ENCODE data around the gene PIGN. TPM values are rescaled to one million over a fixed set of nuclear protein-coding genes. Genes with fewer than 3 reads are reported as not detected.
"Not testable (repeated sequence)": the region's sequence is repeated elsewhere in the genome, so short reads cannot be mapped to it uniquely, and the experiment has no call there.

The PIGN gene
- total RNA-seq, 1 donor: 22.9 TPM

DNA sequence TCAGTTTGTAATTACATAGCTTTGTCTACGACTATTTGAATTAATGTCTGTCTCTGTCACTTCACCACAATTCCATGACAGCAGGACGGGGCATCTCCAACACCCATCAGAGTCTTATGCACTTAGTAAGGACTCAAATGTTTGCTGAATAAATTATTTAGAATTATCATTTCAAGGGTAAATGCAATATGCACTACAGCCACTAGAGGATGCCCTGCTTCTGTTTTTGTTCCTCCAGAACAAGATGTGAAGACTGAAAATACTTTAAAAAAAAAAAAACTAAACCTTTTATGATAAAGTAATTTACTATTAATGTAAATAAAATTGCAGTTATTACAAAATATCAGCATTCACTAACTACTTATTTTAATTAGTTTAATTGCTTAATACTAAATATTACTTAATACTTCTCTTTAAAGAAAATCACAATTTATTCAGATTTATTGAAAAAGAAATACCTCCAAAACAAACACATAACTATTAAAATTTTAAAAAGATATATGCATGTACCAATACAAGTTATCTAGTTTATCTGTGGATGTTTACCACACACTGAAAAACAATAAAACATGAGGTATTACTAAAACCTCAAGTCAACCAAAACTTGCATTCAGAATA, 3.2 kb downstream of the PIGN start:
- DNase-seq (ENCODE audit: low read depth in 2 of 3, low spot score in 2 of 3): peak in 2 of 3 donors; percentile 49 to 80

DNA sequence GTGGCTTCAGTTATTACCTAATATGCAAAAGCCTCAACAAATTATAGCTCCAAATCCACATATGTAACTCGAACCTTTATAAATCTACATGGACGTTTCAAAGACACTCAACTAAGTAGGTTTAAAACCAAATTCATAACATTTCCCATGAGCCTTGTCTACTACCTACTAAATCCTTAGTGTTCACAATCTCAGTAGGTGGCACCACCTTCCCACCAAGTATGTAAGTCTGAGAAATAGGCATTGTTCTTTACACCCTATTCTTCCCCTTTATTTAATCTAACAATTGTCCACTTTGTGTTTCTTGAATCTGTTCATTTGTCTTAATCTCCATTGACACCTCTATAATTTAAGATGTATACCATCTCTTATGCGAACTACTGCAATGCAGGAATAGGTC, 4.6 kb downstream of the PIGN start:
- DNase-seq (ENCODE audit: low read depth in 2 of 3, low spot score in 2 of 3): no peak

DNA sequence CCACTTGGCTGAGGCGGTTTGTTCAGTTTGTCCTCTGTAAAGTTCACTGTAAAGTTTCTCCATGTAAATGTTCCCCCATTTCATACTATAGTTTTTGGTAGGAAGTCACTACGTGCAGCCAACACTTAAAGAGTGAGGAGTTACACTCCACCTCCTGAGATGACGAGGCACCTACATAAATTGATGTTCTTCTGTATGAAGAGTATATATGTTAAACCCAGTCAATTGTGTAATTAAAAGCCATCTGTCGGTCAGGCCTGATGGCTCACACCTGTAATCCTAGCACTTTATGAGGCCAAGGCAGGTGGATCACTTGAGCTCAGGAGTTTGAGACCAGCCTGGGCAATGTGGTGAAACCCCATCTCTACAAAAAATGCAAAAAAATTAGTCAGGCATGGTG, 7.6 kb downstream of the PIGN start:
- DNase-seq (ENCODE audit: low read depth in 2 of 3, low spot score in 2 of 3): no peak

DNA sequence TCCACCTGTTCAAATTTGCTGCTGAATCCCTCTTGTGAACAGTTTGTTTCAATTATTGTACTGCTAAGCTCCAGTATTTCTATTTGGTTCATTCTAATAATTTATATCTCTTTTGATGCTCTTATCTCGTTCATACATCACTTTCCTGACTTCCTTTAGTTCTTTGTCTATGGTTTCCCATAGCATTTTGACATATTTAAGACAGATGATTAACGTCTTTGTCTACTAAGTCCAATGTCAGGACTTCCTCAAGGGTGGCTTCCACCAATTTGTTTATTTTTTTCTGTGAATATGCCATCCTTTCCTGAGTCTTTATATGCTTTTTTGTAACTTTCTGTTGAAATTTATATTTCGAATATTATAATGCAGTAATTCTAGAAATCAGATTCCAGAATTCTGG, 9.6 kb downstream of the PIGN start:
- no peak for DNase-seq (ENCODE audit: low read depth in 2 of 3, low spot score in 2 of 3)

DNA sequence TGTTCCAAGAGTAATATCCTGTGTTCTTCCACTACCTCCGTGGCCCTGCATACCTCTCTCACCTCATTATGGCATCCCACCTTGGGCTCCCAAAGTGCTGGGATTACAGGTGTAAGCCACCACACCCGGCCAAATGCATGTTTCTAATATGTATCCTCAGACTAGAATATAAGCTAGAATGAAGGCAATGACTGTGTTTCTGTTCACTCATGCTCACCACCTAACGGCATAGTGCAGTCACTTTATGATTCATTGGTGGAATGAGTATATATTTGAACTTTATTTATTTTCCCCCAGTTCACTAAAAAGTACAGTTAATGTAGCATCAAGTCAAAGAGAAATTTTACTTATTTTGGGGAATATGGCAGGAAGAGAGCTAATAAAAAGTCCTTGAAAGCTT, 11.3 kb downstream of the PIGN start:
- DNase-seq (ENCODE audit: low read depth in 2 of 3, low spot score in 2 of 3): no peak

DNA sequence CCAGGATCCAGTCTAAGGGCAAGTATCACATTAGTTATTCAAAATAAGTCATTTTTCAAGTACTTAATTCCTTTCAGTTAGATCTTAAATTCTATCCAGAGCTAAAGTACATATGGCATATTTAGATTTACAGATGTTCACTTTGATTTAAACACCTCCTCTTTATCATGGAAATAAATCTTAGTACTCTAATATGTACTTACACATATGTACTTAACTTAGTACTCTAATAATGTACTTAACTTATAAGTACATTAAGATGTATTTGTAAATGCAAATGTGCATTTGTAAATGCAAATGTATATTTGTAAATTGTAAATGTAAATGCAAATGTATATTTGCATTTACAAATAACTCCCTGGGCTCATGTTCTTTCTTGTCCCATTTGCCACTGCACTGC, 14.6 kb downstream of the PIGN start:
- DNase-seq (ENCODE audit: low read depth in 2 of 3, low spot score in 2 of 3): no peak

DNA sequence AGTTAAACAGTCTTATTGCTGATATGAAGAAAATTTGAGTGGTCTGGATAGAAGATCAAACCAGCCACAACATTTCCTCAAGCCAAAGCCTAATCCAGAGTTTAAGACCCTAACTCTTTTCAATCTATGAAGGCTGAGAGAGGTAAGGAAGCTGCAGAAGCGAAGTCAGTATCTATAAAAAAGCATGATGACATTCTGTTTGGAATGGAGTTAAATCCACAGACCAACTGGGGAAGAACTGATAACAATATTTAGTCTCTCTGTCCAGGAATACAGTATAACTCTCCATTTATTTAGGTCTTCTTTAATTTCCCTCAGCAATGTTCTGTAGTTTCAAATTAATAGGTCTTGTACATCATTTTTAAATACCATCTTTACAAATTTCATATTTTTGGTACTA, 16.0 kb downstream of the PIGN start:
- DNase-seq (ENCODE audit: low read depth in 2 of 3, low spot score in 2 of 3): no peak

DNA sequence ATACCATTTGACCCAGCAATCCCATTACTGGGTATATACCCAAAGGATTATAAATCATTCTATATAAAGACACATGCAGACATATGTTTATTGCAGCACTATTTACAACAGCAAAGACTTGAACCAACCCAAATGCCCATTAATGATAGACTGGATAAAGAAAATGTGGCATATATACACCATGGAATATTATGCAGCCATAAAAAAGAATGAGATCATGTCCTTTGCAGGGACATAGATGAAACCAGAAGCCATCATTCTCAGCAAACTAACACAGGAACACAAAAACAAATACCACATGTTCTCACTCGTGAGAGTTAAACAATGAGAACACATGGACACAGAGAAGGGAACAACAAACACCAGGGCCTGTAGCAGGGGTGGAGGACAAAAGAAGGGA, 20.3 kb downstream of the PIGN start:
- DNase-seq (ENCODE audit: low read depth in 2 of 3, low spot score in 2 of 3): not testable (repeated sequence)

DNA sequence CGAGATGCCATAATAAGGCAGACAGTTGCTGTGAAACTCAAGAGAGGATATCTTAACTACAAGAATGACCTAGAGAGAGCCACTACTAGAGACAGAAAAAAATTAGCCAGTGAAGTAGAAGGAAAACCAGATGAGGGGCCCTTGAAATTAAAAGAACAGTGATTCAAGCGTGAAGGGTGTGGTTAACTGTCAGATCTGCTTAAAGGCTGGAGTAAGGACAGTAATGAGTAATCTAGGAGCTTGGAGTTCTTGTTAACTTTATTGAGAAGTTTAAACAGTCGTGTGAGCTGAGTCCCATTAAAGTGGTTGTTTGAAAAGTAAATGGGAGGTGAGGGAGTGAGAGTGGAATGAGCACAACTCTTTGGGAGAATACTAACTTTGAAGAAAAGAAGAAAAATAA, 21.3 kb downstream of the PIGN start:
- DNase-seq (ENCODE audit: low read depth in 2 of 3, low spot score in 2 of 3): no peak

DNA sequence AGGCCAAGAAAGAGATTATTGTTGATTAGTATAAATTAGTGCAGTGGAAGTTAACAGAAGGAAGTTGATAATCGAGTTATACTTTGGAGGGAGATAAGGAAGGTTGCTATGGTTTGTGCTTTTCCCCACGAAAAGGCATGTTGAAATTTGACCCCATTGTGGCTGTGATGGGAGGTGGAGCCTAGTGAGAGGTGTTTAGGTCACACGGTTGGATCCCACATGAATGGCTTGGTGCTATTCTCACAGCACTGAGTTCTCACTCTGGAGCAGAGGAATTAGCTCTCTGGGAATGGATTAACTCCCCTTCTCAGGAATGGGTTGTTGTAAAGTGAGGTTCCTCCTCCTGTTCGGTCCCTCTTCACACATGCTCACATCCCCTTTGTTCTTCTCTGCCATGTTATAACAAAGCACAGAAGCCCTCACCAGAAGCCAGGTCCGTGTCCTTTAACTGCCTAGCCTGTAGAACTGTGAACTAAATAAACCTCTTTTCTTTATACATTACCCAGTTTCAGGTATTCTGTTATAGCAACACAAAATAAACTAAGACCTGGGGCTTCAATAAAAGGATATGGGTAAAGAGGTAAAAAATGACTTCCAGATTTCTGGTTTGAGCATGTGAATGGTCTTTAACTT, 21.9 kb downstream of the PIGN start:
- no peak for DNase-seq (ENCODE audit: low read depth in 2 of 3, low spot score in 2 of 3)

DNA sequence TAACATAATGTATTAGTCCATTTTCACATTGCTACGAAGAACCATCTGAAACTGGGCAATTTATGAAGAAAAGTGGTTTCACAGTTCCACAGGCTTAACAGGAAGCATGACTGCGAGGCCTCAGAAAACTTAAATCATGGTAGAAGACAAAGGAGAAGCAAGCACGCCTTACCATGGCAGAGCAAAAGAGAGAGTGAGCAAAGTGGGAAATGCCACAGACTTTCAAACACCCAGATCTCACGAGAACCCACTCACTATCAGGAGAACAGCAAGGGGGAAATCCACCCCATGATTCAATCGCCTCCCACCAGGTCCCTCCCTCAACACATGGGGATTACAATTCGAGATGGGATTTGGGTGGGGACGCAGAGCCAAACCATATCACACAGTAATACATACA, 22.5 kb downstream of the PIGN start:
- DNase-seq (ENCODE audit: low read depth in 2 of 3, low spot score in 2 of 3): no peak

DNA sequence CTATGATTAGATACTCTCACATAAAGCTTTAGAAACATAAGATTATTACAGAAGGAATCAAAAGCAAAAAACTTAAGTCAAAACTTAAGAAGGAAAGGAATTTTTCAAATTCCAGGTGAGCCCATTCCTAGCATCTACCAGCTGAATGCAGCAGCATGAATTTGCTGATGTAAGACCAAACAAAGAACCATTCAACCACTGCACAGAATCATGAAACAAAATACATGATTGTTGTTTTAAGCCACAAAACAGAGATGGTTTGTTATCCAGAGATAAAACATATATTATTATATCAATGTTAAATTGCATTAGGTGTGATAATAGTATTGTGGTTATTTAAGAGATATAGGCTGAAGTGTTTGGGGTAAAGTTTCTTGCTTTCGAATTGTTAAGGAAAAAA, 29.0 kb downstream of the PIGN start:
- DNase-seq (ENCODE audit: low read depth in 2 of 3, low spot score in 2 of 3): no peak

DNA sequence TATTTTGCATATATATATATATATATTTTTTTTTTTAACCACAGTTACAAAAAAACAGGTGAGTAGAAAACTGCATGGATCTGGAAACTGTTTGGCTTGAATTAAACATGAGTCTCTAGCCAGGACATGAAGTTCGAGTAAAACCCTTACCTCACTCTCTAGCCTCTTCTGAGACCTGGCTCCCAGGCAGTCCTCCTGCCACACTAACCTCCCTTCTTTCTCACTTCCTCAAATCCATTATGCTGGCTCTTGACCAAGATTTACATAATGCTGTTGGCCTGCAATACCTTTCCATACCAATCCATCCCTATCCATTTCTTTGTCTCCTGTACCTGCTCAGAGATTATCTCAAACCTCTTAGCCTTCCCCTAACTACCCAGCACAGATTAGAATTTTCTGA, 34.0 kb downstream of the PIGN start:
- no peak for DNase-seq (ENCODE audit: low read depth in 2 of 3, low spot score in 2 of 3)

DNA sequence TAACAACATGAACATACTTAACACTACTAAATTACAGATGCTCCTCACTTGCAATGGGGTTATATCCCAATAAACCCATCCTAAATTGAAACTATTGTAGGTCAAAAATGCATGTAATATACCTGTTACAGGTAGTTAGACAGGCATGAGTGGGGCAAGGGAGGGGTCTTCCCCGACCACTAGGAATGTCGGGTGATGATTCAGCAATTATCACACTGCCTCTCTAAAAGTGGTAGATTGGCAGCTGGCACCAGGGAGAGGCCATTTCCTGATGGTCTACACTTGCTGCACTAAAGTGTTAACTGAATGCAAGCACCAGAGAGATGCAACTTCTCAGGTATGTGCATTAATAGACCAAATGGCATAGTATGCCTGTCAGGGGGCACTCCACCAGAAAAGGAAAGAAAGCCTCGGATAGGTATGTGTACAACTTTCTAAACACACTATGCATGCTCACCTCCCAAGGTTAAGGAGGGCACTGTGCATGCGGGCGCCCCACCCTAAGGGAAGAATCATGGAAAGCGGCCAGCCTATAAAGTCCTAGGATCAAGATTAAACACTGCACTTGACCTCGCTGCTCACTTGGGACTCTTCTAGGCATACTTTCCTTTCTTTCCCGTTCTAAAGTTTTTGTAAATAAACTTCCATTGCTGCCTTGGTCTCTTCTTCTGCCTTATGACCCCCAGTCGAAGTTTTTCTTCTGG, 35.6 kb downstream of the PIGN start:
- DNase-seq (ENCODE audit: low read depth in 2 of 3, low spot score in 2 of 3): no peak

DNA sequence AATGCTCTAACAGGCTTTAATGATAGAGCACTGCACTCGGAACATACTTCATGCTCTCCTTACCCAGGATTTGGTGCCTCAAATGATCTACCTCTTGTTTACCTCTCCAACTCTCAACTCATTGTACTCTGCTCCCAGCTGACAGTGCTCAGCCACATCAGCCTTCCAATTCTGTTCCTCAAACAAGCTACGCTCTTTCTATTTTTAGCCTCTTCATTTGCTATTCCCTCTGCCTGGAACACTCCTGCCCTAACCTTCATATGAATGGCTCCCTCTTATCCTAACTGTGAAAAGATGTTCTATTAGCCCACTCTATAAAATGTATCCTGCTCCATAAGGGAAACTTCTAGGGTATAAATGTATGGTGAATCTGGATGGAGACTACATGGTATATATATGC, 42.5 kb downstream of the PIGN start:
- DNase-seq (ENCODE audit: low read depth in 2 of 3, low spot score in 2 of 3): no peak

DNA sequence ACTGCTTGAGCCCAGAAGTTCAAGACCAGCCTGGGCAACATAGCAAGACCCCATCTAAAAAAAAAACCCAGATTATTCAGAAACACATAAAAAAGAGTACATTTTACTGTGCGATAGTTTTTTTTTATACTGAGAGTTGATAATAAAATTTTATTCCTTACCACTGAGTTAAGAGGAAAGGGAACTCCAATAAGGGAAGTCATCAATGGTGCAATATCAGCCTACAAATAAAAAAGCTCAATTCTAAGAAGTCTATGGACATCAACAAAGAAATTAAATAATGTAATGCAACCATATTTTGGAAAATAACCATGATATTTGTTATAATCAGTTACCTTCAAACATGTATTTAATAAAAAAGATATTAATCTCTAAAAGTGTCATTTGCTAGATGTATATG, 46.6 kb downstream of the PIGN start:
- DNase-seq (ENCODE audit: low read depth in 2 of 3, low spot score in 2 of 3): no peak

DNA sequence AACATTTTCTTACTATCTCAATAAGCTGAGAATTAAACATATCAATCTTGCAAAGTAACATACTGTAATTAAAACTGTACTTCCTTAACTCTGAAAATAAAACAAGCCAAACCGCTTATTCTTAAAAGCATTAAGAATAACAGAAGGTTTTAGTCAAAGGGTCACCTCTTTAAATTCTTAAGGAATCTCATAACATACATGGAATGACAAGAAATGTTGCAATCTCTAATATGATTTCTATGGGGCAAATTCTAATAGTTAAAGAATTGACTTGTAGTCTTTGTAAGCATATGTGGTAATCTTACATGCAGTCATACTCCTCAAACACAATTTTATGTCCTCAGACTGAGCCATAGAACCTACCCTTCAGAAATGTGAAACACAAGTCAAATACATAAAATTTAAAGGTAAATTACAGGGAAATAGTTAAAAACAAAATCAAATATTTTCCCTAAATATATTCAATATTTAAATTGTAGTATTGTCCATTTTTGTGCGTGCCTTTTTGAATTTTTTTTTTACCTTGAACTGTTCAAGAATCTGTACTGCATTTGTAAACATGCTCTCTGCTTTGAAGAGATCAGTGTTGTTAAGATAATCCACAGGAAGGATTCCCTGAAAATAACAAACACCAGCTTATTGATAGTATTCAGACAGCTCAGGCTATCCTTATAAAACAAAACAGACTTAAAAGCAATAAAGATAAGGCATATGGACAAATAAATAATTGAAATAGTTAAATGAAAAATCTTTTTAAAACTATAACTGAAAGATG, 48.2 kb downstream of the PIGN start:
- no peak for DNase-seq (ENCODE audit: low read depth in 2 of 3, low spot score in 2 of 3)

DNA sequence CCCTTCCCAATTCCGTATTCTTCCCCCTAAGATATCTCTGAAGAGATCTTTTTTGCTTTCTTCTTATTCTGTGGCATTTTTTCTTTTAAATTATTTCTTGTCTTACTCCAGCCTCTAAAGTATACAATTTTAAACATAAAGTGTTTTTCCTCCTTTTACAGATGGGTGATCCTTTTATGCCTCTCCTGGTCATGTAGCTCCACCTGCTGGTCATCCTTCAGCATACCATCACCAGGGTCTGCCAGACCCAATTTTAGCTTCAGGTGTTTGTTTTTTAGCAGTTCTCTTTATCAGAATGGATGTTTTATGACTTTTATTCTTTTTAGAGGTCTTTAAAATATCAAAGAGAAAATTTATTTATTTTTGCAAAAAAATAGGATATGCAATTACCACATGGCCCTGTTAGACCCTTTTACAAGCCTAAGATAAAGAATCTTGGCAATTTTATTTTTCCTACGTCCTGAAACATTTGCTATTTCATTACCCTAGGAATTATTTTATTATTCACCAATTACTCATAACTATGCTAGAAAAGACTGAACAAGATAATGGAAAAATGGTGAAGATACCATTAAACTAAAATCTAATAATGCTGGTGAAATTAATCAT, 55.5 kb downstream of the PIGN start:
- DNase-seq (ENCODE audit: low read depth in 2 of 3, low spot score in 2 of 3): peak; percentile 21 to 84 (median 46)

DNA sequence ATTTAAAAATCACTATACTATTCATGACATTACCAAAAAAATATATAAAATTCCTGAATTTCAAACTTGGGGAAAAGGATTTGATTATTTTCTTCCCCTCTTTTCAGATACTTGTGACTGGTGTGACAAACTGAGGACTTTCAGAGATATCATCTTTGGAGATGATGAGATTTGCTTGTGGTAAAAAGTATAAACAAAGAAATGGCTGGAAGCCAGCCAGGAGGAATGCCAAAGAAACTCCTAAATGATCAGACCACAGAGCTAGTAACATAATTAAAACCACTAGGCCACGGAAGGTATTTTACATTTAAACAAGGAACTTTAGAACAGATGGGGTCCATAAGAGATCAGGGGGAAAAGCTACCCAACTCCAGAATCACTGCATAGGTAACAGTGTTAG, 58.7 kb downstream of the PIGN start:
- no peak for DNase-seq (ENCODE audit: low read depth in 2 of 3, low spot score in 2 of 3)

DNA sequence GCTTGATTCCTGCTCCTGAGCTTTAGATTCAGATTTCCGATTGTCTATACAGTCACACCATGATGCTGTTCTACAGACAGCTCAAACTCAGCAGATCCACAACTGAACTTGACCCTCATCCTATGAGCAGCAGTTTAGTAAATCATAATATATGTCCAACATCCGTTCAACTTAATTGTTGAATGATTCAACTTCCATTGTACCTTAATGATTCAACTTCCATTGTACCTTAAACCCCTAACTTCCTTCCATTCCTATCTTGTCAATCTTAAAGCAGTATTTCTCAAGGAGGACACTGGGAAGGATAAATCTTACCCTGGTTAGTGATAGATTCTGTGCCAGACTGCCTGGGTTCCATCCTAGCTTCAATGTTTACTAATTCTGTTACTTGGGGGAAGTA, 60.1 kb downstream of the PIGN start:
- DNase-seq (ENCODE audit: low read depth in 2 of 3, low spot score in 2 of 3): no peak

DNA sequence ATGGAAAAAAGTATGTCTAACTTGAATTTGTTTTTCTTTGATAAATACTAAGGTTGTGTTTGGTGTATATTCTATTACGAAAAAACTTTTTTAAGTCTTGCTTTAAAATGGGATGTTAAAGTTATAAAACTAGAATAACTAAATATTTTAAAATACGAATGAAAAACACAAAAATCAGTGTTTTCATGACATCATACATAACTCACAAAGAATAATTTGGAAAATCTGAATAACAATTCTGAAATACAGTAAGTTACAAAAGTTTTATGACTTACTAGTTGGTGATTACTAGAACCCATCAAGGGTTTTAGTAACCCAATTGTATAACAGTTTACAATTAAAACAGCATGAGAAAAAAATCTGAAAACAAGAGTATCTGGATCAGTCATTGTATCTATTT, 61.2 kb downstream of the PIGN start:
- no peak for DNase-seq (ENCODE audit: low read depth in 2 of 3, low spot score in 2 of 3)

Measured in hematopoietic multipotent progenitor cell (in vitro differentiated cells).